H1 (cell line): ENCODE measurements around the gene BTF3L4. TPM values are rescaled to one million over a fixed set of nuclear protein-coding genes. Genes with fewer than 3 reads are reported as not detected.
A peak's percentile ranks its signal among the peaks of the same experiment; 100 is the strongest.

Experiments
- BACH1 ChIP-seq: IDR thresholded peaks from 2 replicates; pipeline ENCODE4 v1.6.1; 2012; ENCODE audit warnings: low read length, improper control_type of control experiment
- CHD1 ChIP-seq: IDR thresholded peaks from 2 replicates; pipeline ENCODE4 v1.6.1; 2012; ENCODE audit warnings: low read depth, low read length, improper control_type of control experiment
- CHD2 ChIP-seq: IDR thresholded peaks from 2 replicates; pipeline ENCODE4 v1.6.1; 2012; ENCODE audit warnings: low read length, improper control_type of control experiment
- CREB1 ChIP-seq: IDR thresholded peaks from 2 replicates; pipeline ENCODE4 v1.6.1; 2012; ENCODE audit warnings: inconsistent platforms
- HDAC2 ChIP-seq, 2 experiments: fragments of 300-600 bp in 1 of 2; sonication (generic) in 1 of 2; IDR thresholded peaks; 2 replicates each; pipeline ENCODE4 v1.6.1; 2011 to 2012; ENCODE audit warnings: low read depth in 2 of 2, low read length in 2 of 2, mild to moderate bottlenecking in 2 of 2, moderate library complexity in 2 of 2, borderline replicate concordance in 1 of 2, inconsistent platforms in 1 of 2
- HDAC6 ChIP-seq: IDR thresholded peaks from one replicate; pipeline ENCODE4 v1.7.1; 2012; ENCODE audit warnings: low read depth, mild to moderate bottlenecking, inconsistent platforms, low read length, moderate library complexity
- JUN ChIP-seq: IDR thresholded peaks from 2 replicates; pipeline ENCODE4 v1.6.1; 2011; ENCODE audit warnings: low read depth, mild to moderate bottlenecking, improper control_type of control experiment, low read length
- JUND ChIP-seq: IDR thresholded peaks from 2 replicates; pipeline ENCODE4 v1.6.1; 2011; ENCODE audit warnings: mild to moderate bottlenecking, improper control_type of control experiment, low read length
- KDM1A ChIP-seq: fragments of 200-600, 300-600 bp; sonication (generic); IDR thresholded peaks from 2 replicates; pipeline ENCODE4 v1.7.1; 2016; ENCODE audit warnings: mild to moderate bottlenecking, low read length, borderline replicate concordance
- NANOG ChIP-seq: IDR thresholded peaks from 2 replicates; pipeline ENCODE4 v1.6.1; 2011; ENCODE audit warnings: low read length, low read depth, mild to moderate bottlenecking, inconsistent platforms; ENCODE audit not compliant: insufficient read depth, poor library complexity, severe bottlenecking
- POLR2A ChIP-seq, 2 experiments: IDR thresholded peaks; 1 replicate in 1 of 2; 2 replicates in 1 of 2; pipeline ENCODE4 v1.6.1; 2011; ENCODE audit warnings: low read depth in 2 of 2, low read length in 2 of 2, mild to moderate bottlenecking in 2 of 2; ENCODE audit errors: control extremely low read depth in 1 of 2
- RAD21 ChIP-seq, 2 experiments: IDR thresholded peaks in 1 of 2; conservative IDR thresholded peaks in 1 of 2; 2 replicates each; pipeline ENCODE4 v1.6.1; 2011; ENCODE audit warnings: low read depth in 2 of 2, low read length in 2 of 2, improper control_type of control experiment in 1 of 2, inconsistent platforms in 1 of 2, mild to moderate bottlenecking in 1 of 2, moderate library complexity in 1 of 2
- RNF2 ChIP-seq: fragments of 200-900, 300-1000 bp; sonication (generic); IDR thresholded peaks from 2 replicates; pipeline ENCODE4 v1.7.1; 2016; ENCODE audit warnings: borderline replicate concordance, low read depth, mild to moderate bottlenecking, antibody characterized with exemption, low read length; ENCODE audit not compliant: poor library complexity, severe bottlenecking; ENCODE audit errors: missing control alignments
- SAP30 ChIP-seq: fragments of 300-600 bp; sonication (generic); IDR thresholded peaks from 2 replicates; pipeline ENCODE4 v1.7.1; 2012; ENCODE audit warnings: low read length, moderate library complexity, mild to moderate bottlenecking, inconsistent platforms; ENCODE audit not compliant: insufficient read depth, insufficient replicate concordance
- SP4 ChIP-seq: IDR thresholded peaks from 2 replicates; pipeline ENCODE4 v1.6.1; 2012; ENCODE audit warnings: low read length, inconsistent platforms
- polyA plus RNA-seq, 7 experiments: library from polyadenylated mRNA; depleted of rRNA in 3 of 7; stranded (reverse) in 5 of 7; unstranded in 2 of 7; fragments of >200 nt in 5 of 7; fragments of 200-250 nt in 2 of 7; gene quantifications; 1 replicate in 5 of 7; 2 replicates in 1 of 7; 4 replicates in 1 of 7; pipeline versions ENCODE4 v1.2.1 to v1.2.3, GENCODE V29; 2011 to 2013; ENCODE audit warnings: missing spikeins in 2 of 7, mixed read lengths in 2 of 7
- total RNA-seq: library from RNA; stranded (reverse); fragmentation: NEBNext Ultra II Directional; extraction: Animal tissue kit (Norgen Biotek cat#: 25700); gene quantifications from 2 replicates; pipeline ENCODE4 v1.2.1, GENCODE V29; 2021
- TF ChIP-seq, protein P1 (sequence below), 3 experiments: IDR thresholded peaks; 1 replicate in 2 of 3; 2 replicates in 1 of 3; pipeline versions ENCODE4 v1.5.1 to v1.6.1; 2011; ENCODE audit warnings: low read length in 3 of 3, mild to moderate bottlenecking in 3 of 3, inconsistent platforms in 2 of 3, low read depth in 1 of 3, moderate library complexity in 1 of 3; ENCODE audit not compliant: insufficient read depth in 1 of 3; ENCODE audit errors: control extremely low read depth in 1 of 3
- TF ChIP-seq, protein P2 (sequence below): IDR thresholded peaks from 2 replicates; pipeline ENCODE4 v1.6.1; 2012; ENCODE audit warnings: low read length, inconsistent platforms
- TF ChIP-seq, protein P3 (sequence below): IDR thresholded peaks from 2 replicates; pipeline ENCODE4 v1.6.1; 2012; ENCODE audit warnings: inconsistent platforms
- TF ChIP-seq, protein P4 (sequence below): IDR thresholded peaks from 2 replicates; pipeline ENCODE4 v1.6.1; 2011; ENCODE audit warnings: low read length, improper control_type of control experiment

Gene BTF3L4
- total and polyA plus RNA-seq, 2 of the 8 experiments (the other 6 are each of a cell fraction or from before 2014, with no cell fraction given) = 76.1 to 98.3 TPM

DNA sequence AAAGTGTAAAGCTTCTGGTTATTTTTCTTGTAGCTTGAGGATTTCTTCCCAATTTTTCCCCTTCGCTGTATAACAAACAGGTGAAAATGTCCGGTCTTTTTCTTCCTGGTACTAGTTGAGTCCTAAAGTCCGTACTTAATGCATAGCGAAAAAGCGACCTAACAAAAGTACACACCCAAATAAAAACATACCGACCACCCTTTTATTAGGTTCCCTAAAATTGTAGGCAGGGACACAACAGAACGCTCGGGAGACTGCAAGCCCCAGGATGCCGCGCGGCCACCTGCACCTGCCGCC is 281 bp upstream of the BTF3L4 start (continued):
- TF ChIP-seq CHD2 (no peak), SP4 (no peak), RNF2 (no peak), SAP30 (no peak), KDM1A (no peak), POLR2A (IDR thresholded peaks at IDR 0.05; ENCODE audit: control extremely low read depth in 1 of 2, low read depth in 2 of 2, low read length in 2 of 2) (peak in 1 of 2 experiments; percentile 64; a peak in 1 of 3 replicates), CHD1 (0 out of 2 replicates have a peak, but pooled peaks have one; percentile 50), BACH1 (no peak), HDAC6 (no peak), JUND (no peak; the same call in 1 of the 2 replicates), JUN (no peak), RAD21 (IDR thresholded peaks at IDR 0.05 in 1 of 2, conservative IDR thresholded peaks at IDR 0.05 in 1 of 2; ENCODE audit: low read depth in 2 of 2, low read length in 2 of 2) (no peak), HDAC2 (IDR thresholded peaks at IDR 0.05; ENCODE audit: borderline replicate concordance in 1 of 2, low read depth in 2 of 2, low read length in 2 of 2) (no peak), NANOG (no peak), CREB1 (no peak)
- TF ChIP-seq, protein P1, sequence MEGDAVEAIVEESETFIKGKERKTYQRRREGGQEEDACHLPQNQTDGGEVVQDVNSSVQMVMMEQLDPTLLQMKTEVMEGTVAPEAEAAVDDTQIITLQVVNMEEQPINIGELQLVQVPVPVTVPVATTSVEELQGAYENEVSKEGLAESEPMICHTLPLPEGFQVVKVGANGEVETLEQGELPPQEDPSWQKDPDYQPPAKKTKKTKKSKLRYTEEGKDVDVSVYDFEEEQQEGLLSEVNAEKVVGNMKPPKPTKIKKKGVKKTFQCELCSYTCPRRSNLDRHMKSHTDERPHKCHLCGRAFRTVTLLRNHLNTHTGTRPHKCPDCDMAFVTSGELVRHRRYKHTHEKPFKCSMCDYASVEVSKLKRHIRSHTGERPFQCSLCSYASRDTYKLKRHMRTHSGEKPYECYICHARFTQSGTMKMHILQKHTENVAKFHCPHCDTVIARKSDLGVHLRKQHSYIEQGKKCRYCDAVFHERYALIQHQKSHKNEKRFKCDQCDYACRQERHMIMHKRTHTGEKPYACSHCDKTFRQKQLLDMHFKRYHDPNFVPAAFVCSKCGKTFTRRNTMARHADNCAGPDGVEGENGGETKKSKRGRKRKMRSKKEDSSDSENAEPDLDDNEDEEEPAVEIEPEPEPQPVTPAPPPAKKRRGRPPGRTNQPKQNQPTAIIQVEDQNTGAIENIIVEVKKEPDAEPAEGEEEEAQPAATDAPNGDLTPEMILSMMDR (IDR thresholded peaks at IDR 0.05; ENCODE audit: control extremely low read depth in 1 of 3, insufficient read depth in 1 of 3, low read depth in 1 of 3, low read length in 3 of 3) = no peak
- TF ChIP-seq, protein P2, sequence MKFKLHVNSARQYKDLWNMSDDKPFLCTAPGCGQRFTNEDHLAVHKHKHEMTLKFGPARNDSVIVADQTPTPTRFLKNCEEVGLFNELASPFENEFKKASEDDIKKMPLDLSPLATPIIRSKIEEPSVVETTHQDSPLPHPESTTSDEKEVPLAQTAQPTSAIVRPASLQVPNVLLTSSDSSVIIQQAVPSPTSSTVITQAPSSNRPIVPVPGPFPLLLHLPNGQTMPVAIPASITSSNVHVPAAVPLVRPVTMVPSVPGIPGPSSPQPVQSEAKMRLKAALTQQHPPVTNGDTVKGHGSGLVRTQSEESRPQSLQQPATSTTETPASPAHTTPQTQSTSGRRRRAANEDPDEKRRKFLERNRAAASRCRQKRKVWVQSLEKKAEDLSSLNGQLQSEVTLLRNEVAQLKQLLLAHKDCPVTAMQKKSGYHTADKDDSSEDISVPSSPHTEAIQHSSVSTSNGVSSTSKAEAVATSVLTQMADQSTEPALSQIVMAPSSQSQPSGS = 0 out of 2 replicates have a peak, but pooled peaks have one; percentile 6
- TF ChIP-seq, protein P3, sequence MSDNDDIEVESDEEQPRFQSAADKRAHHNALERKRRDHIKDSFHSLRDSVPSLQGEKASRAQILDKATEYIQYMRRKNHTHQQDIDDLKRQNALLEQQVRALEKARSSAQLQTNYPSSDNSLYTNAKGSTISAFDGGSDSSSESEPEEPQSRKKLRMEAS = no peak
- TF ChIP-seq, protein P4, sequence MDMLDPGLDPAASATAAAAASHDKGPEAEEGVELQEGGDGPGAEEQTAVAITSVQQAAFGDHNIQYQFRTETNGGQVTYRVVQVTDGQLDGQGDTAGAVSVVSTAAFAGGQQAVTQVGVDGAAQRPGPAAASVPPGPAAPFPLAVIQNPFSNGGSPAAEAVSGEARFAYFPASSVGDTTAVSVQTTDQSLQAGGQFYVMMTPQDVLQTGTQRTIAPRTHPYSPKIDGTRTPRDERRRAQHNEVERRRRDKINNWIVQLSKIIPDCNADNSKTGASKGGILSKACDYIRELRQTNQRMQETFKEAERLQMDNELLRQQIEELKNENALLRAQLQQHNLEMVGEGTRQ = no peak
